ENCODE results near the gene KMT2E. TPM values are rescaled to one million over a fixed set of nuclear protein-coding genes. Genes with fewer than 3 reads are reported as not detected.
"Not testable (repeated sequence)": the region's sequence is repeated elsewhere in the genome, so short reads cannot be mapped to it uniquely, and the experiment has no call there.

The KMT2E gene
- total RNA-seq, 2 experiments from 2014 or later, result 295 to 296 TPM

DNA sequence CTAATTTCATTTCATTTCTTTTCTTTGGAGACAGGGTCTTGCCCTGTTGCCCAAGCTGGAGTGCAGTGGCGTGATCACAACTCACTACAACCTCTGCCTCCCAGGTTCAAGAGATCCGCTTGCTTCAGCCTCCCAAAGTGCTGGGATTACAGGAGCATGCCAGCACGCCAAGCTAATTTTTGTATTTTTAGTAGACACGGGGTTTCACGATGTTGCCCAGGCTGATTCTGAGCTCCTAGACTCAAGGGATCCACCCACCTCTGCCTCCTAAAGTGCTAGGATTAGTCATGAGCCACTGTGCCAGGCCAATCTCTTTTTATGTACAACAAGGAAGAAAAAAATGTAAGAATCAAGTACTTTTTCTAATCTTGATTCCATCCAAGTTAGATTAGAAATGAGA, 10.7 kb upstream of the KMT2E start:
- intact Hi-C loops (cut with DNase I, micrococcal nuclease), result loop anchor here in 1 of 2 experiments (5.0 kb wide), 1 partner anchor 39 kb away; no protein-coding TSS in a partner anchor
- H3K27me3 Mint-ChIP-seq, result no peaks in the 10 kb centered on the region

DNA sequence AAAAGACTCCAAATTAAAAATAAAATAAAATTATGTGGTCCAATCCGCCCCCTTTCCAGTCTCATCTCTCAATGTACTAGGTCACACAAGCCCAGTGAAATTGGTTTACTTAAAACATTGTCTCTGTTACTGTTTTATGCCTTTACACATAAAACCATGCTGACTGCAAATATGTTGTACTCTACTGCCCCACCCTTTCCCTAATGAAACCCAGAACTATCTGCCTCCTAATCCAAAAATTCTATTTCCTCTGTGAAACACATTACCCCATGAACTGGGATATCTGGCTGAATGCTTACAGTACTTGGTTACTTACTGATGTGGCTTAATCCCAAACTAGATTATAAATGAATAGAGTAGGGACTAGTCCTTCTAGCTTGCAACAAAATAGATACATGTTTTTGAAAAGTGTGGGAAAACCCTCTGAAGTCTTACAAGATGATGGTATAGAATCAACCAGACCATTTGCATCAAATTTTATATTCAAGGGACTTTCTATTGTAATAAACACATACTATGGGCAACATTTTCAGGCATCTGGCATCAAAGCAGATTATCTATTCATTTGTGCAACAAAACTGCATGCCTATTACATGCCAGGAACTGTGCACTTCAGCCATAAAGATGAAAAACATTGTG, 10.0 kb upstream of the KMT2E start:
- CTCF ChIA-PET, result interaction anchor here (1.1 to 14.8 kb wide), 3 partner anchors 9 to 23 kb away, joined by 5 to 159 read pairs (median 8); no protein-coding TSS in a partner anchor
- POLR2A ChIA-PET, result interaction anchor here (3.3 to 4.4 kb wide), 2 partner anchors 9 to 20 kb away, joined by 20 to 50 read pairs; partner anchors contain the start of gene KMT2E
- Mint-ChIP-seq H3K27me3 (no peaks in the 10 kb centered on the region), H3K27ac (peak overlapping the region; percentile 92), H3K4me3 (peak overlapping the region; percentile 64), H3K4me1 (ENCODE audit: low read depth) (peaks cover 94% of the 10 kb centered on the region), H3K36me3 (ENCODE audit: low read depth) (peaks cover 65% of the 10 kb centered on the region), H3K9me3 (no peaks in the 10 kb centered on the region)
- H3K36me3 ChIP-seq (ENCODE audit: insufficient read depth, low read length), result peaks cover 42% of the 10 kb centered on the region
- H3K9me3 ChIP-seq (ENCODE audit: control insufficient read depth in 1 of 2, insufficient read depth in 1 of 2, low read length in 2 of 2), result no peaks in the 10 kb centered on the region
- no peak overlapping the region for H3K4me3 ChIP-seq (ENCODE audit: low read length)
- H3K4me1 ChIP-seq (ENCODE audit: insufficient read depth, low read length), result peaks cover 70% of the 10 kb centered on the region
- TF ChIP-seq, protein P1, sequence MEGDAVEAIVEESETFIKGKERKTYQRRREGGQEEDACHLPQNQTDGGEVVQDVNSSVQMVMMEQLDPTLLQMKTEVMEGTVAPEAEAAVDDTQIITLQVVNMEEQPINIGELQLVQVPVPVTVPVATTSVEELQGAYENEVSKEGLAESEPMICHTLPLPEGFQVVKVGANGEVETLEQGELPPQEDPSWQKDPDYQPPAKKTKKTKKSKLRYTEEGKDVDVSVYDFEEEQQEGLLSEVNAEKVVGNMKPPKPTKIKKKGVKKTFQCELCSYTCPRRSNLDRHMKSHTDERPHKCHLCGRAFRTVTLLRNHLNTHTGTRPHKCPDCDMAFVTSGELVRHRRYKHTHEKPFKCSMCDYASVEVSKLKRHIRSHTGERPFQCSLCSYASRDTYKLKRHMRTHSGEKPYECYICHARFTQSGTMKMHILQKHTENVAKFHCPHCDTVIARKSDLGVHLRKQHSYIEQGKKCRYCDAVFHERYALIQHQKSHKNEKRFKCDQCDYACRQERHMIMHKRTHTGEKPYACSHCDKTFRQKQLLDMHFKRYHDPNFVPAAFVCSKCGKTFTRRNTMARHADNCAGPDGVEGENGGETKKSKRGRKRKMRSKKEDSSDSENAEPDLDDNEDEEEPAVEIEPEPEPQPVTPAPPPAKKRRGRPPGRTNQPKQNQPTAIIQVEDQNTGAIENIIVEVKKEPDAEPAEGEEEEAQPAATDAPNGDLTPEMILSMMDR (IDR thresholded peaks at IDR 0.05), result no peak
- intact Hi-C loops (cut with DNase I, micrococcal nuclease), result loop anchor here in 1 of 2 experiments (5.0 kb wide), 1 partner anchor 38 kb away; no protein-coding TSS in a partner anchor
- no peak for ATAC-seq (ENCODE audit: poor library complexity)
- H3K27me3 ChIP-seq (ENCODE audit: control insufficient read depth in 1 of 2, insufficient read depth in 2 of 2, low read length in 2 of 2), result no peaks in the 10 kb centered on the region
- DNase-seq, result no peak
- H3K27ac ChIP-seq (ENCODE audit: low read depth in 1 of 2, low read length in 2 of 2), result peak overlapping the region; percentile 9 to 16

More for the DNA sequence above, 10.7 kb upstream of the KMT2E start:
- Mint-ChIP-seq H3K4me1 (ENCODE audit: low read depth) (peaks cover 94% of the 10 kb centered on the region), H3K36me3 (ENCODE audit: low read depth) (peaks cover 58% of the 10 kb centered on the region), H3K9me3 (no peaks in the 10 kb centered on the region), H3K27ac (peak overlapping the region; percentile 92), H3K4me3 (peak overlapping the region; percentile 67)
- peaks cover 40% of the 10 kb centered on the region for H3K36me3 ChIP-seq (ENCODE audit: insufficient read depth, low read length)
- DNase-seq, result peak in 6 of 14 experiments; percentile 18 to 63 (median 42)
- H3K9me3 ChIP-seq (ENCODE audit: control insufficient read depth in 1 of 2, insufficient read depth in 1 of 2, low read length in 2 of 2), result no peaks in the 10 kb centered on the region
- peak; percentile 81 for ATAC-seq (ENCODE audit: poor library complexity)
- TF ChIP-seq, protein P1 (IDR thresholded peaks at IDR 0.05), result no peak
- no peak overlapping the region for H3K4me3 ChIP-seq (ENCODE audit: low read length)
- no peaks in the 10 kb centered on the region for H3K27me3 ChIP-seq (ENCODE audit: control insufficient read depth in 1 of 2, insufficient read depth in 2 of 2, low read length in 2 of 2)
- POLR2A ChIA-PET, result interaction anchor here (3.3 to 4.4 kb wide), 2 partner anchors 10 to 20 kb away, joined by 20 to 50 read pairs; partner anchors contain the start of gene KMT2E
- CTCF ChIA-PET, result interaction anchor here (1.1 to 1.9 kb wide), 2 partner anchors 10 to 22 kb away, joined by 5 to 8 read pairs; no protein-coding TSS in a partner anchor
- H3K27ac ChIP-seq (ENCODE audit: low read depth in 1 of 2, low read length in 2 of 2), result peak overlapping the region; percentile 16 to 26
- H3K4me1 ChIP-seq (ENCODE audit: insufficient read depth, low read length), result peaks cover 68% of the 10 kb centered on the region

DNA sequence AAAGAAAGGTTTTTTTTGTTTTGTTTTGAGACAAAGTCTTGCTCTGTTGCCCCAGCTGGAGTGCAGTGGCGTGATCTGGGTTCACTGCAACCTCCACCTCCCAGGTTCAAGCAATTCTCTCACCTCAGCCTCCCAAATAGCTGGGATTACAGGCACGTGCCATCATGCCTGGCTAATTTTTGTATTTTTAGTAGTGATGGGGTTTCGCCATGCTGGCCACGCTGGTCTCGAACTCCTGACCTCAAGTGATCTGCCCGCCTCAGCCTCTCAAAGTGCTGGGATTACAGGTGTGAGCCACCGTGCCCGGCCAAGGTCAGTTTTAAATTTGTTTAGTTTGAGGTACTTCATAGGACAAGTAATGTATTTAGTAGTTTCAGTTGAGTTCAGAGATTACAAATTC, 9.0 kb upstream of the KMT2E start:
- POLR2A ChIA-PET, result interaction anchor here (1.2 to 4.4 kb wide), 3 partner anchors 8 to 23 kb away, joined by 3 to 50 read pairs (median 6); partner anchors contain the start of gene KMT2E
- H3K27me3 Mint-ChIP-seq; intact Hi-C loops (cut with DNase I, micrococcal nuclease); DNase-seq; H3K9me3 ChIP-seq (ENCODE audit: control insufficient read depth in 1 of 2, insufficient read depth in 1 of 2, low read length in 2 of 2); H3K27ac ChIP-seq (ENCODE audit: low read depth in 1 of 2, low read length in 2 of 2); H3K27me3 ChIP-seq (ENCODE audit: control insufficient read depth in 1 of 2, insufficient read depth in 2 of 2, low read length in 2 of 2); H3K9me3 Mint-ChIP-seq; ATAC-seq (ENCODE audit: poor library complexity); H3K4me3 ChIP-seq (ENCODE audit: low read length): not testable (repeated sequence)
- CTCF ChIA-PET, result interaction anchor here (14.8 kb wide), 1 partner anchor 22 kb away, joined by 159 read pairs; no protein-coding TSS in a partner anchor
- H3K4me1 Mint-ChIP-seq (ENCODE audit: low read depth), result peaks cover 94% of the 10 kb centered on the region
- H3K4me3 Mint-ChIP-seq, result peak overlapping the region; percentile 39
- peaks cover 39% of the 10 kb centered on the region for H3K36me3 ChIP-seq (ENCODE audit: insufficient read depth, low read length)
- peak overlapping the region; percentile 92 for H3K27ac Mint-ChIP-seq
- H3K36me3 Mint-ChIP-seq (ENCODE audit: low read depth), result peaks cover 72% of the 10 kb centered on the region
- H3K4me1 ChIP-seq (ENCODE audit: insufficient read depth, low read length), result peaks cover 68% of the 10 kb centered on the region

DNA sequence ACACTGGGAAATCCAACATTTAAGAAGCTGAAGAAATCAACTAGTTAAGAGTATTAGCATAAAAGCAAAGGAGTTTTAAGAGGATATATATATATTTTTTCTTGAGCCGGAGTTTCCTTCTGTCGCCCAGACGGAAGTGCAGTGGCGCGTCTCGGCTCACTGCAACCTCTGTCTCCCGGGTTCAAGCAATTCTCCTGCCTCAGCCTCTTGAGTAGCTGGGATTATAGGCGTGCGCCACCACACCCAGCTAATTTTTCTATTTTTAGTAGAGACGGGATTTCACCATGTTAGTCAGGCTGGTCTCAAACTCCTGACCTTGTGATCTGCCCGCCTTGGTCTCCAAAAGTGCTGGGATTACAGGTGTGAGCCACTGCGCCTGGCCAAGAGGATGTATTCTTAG, 8.5 kb upstream of the KMT2E start:
- H3K9me3 Mint-ChIP-seq; ATAC-seq (ENCODE audit: poor library complexity); H3K4me3 ChIP-seq (ENCODE audit: low read length); H3K9me3 ChIP-seq (ENCODE audit: control insufficient read depth in 1 of 2, insufficient read depth in 1 of 2, low read length in 2 of 2); H3K27me3 ChIP-seq (ENCODE audit: control insufficient read depth in 1 of 2, insufficient read depth in 2 of 2, low read length in 2 of 2); H3K27ac ChIP-seq (ENCODE audit: low read depth in 1 of 2, low read length in 2 of 2); intact Hi-C loops (cut with DNase I, micrococcal nuclease); DNase-seq; H3K27me3 Mint-ChIP-seq: not testable (repeated sequence)
- peak overlapping the region; percentile 92 for H3K27ac Mint-ChIP-seq
- Histone ChIP-seq H3K4me1 (ENCODE audit: insufficient read depth, low read length) (peaks cover 65% of the 10 kb centered on the region), H3K36me3 (ENCODE audit: insufficient read depth, low read length) (peaks cover 40% of the 10 kb centered on the region)
- ChIA-PET POLR2A (interaction anchor here (1.2 to 4.4 kb wide), 4 partner anchors 7 to 24 kb away, joined by 3 to 50 read pairs (median 5); partner anchors contain the start of gene KMT2E), CTCF (interaction anchor here (14.8 kb wide), 1 partner anchor 22 kb away, joined by 159 read pairs; no protein-coding TSS in a partner anchor)
- peaks cover 94% of the 10 kb centered on the region for H3K4me1 Mint-ChIP-seq (ENCODE audit: low read depth)
- peak overlapping the region; percentile 39 for H3K4me3 Mint-ChIP-seq
- peaks cover 72% of the 10 kb centered on the region for H3K36me3 Mint-ChIP-seq (ENCODE audit: low read depth)
